H1 (cell line): ENCODE results near the gene DYTN. TPM values are rescaled to one million over a fixed set of nuclear protein-coding genes. Genes with fewer than 3 reads are reported as not detected.

Experiments used
- CREB1 ChIP-seq: IDR thresholded peaks from 2 replicates; pipeline ENCODE4 v1.6.1; 2012; ENCODE audit warnings: inconsistent platforms
- EP300 ChIP-seq, 2 experiments: IDR thresholded peaks; 1 replicate in 1 of 2; 2 replicates in 1 of 2; pipeline ENCODE4 v1.6.1; 2011 to 2012; ENCODE audit warnings: low read depth in 2 of 2, low read length in 2 of 2, mild to moderate bottlenecking in 2 of 2, borderline replicate concordance in 1 of 2, inconsistent platforms in 1 of 2, moderate library complexity in 1 of 2
- JUND ChIP-seq: IDR thresholded peaks from 2 replicates; pipeline ENCODE4 v1.6.1; 2011; ENCODE audit warnings: mild to moderate bottlenecking, improper control_type of control experiment, low read length
- SAP30 ChIP-seq: fragments of 300-600 bp; sonication (generic); IDR thresholded peaks from 2 replicates; pipeline ENCODE4 v1.7.1; 2012; ENCODE audit warnings: low read length, moderate library complexity, mild to moderate bottlenecking, inconsistent platforms; ENCODE audit not compliant: insufficient read depth, insufficient replicate concordance
- SIN3A ChIP-seq, 2 experiments: IDR thresholded peaks in 1 of 2; conservative IDR thresholded peaks in 1 of 2; 2 replicates each; pipeline ENCODE4 v1.6.1; 2011 to 2012; ENCODE audit warnings: low read length in 2 of 2, improper control_type of control experiment in 1 of 2, low read depth in 1 of 2, mild to moderate bottlenecking in 1 of 2
- polyA plus RNA-seq, 7 experiments: library from polyadenylated mRNA; depleted of rRNA in 3 of 7; stranded (reverse) in 5 of 7; unstranded in 2 of 7; fragments of >200 nt in 5 of 7; fragments of 200-250 nt in 2 of 7; gene quantifications; 1 replicate in 5 of 7; 2 replicates in 1 of 7; 4 replicates in 1 of 7; pipeline versions ENCODE4 v1.2.1 to v1.2.3, GENCODE V29; 2011 to 2013; ENCODE audit warnings: missing spikeins in 2 of 7, mixed read lengths in 2 of 7
- total RNA-seq: library from RNA; stranded (reverse); fragmentation: NEBNext Ultra II Directional; extraction: Animal tissue kit (Norgen Biotek cat#: 25700); gene quantifications from 2 replicates; pipeline ENCODE4 v1.2.1, GENCODE V29; 2021

Gene DYTN
- total and polyA plus RNA-seq, 2 of the 8 experiments (the other 6 are each of a cell fraction or from before 2014, with no cell fraction given): not detected

- TF ChIP-seq CREB1 (no peak), SAP30 (no peak), EP300 (IDR thresholded peaks at IDR 0.05; ENCODE audit: borderline replicate concordance in 1 of 2, low read depth in 2 of 2, low read length in 2 of 2) (no peak), SIN3A (conservative IDR thresholded peaks at IDR 0.05 in 1 of 2, IDR thresholded peaks at IDR 0.05 in 1 of 2; ENCODE audit: low read depth in 1 of 2, low read length in 2 of 2) (no peak), JUND (no peak)
Measured at GRCh38 chr2:206688990-206689389, 29.2 kb downstream of the DYTN start (continued).
